ENCODE data around the gene RSPRY1.

DNA sequence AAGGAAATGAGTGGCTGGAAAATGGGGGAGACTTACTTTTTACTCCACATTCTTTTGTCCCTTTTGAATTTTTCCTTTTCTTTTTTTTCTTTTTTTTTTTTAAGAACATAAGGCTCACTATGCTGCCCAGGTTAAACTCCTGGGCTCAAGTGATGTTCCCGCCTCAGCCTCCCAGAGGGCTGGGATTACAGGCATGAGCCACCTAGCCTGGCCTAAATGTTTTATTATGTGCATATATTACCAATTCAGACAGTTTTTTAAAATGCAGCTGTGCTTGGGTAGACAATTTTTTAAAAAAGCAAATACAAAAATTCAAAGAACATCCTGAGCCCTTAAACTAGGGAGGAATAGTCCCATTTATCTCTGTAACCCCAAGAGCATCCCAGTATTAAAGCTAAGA is 28.6 kb upstream of the RSPRY1 start:
- TF ChIP-seq, protein P1, sequence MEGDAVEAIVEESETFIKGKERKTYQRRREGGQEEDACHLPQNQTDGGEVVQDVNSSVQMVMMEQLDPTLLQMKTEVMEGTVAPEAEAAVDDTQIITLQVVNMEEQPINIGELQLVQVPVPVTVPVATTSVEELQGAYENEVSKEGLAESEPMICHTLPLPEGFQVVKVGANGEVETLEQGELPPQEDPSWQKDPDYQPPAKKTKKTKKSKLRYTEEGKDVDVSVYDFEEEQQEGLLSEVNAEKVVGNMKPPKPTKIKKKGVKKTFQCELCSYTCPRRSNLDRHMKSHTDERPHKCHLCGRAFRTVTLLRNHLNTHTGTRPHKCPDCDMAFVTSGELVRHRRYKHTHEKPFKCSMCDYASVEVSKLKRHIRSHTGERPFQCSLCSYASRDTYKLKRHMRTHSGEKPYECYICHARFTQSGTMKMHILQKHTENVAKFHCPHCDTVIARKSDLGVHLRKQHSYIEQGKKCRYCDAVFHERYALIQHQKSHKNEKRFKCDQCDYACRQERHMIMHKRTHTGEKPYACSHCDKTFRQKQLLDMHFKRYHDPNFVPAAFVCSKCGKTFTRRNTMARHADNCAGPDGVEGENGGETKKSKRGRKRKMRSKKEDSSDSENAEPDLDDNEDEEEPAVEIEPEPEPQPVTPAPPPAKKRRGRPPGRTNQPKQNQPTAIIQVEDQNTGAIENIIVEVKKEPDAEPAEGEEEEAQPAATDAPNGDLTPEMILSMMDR (IDR thresholded peaks at IDR 0.05), result no peak
- TF ChIP-seq POLR2A (IDR thresholded peaks at IDR 0.05), result no peak

Measured in right lobe of liver (tissue), 4 donors.